H1 (cell line): ENCODE data around the gene GLB1L3. TPM values are rescaled to one million over a fixed set of nuclear protein-coding genes. Genes with fewer than 3 reads are reported as not detected.

Experiments used
- CTCF ChIA-PET: fragments of 300-600 bp; sonication (Branson Sonifier 250); formaldehyde crosslinking; loops from one replicate; lab custom pipeline; 2021; ENCODE audit not compliant: partially characterized antibody; lab: Charles Lee
- POLR2A ChIA-PET: fragments of 300-600 bp; sonication (Branson Sonifier 250); formaldehyde crosslinking; loops from one replicate; lab custom pipeline; 2021; ENCODE audit warnings: inconsistent platforms; ENCODE audit not compliant: partially characterized antibody; lab: Charles Lee
- DNase-seq, 2 experiments: peaks; one replicate each; pipeline versions ENCODE4 v3.0.0 to v3.0.0-alpha.2; 2010 to 2022; ENCODE audit warnings: low spot score in 2 of 2, low read depth in 1 of 2, mixed read lengths in 1 of 2
- FAIRE-seq: peaks from 2 replicates; lab custom pipeline; 2011; peaks lifted over from hg19 to GRCh38; lab: Jason Lieb, UNC
- H2AFZ ChIP-seq: 2 replicates; pipeline ENCODE4 v1.8.1; 2012; ENCODE audit warnings: low read length, inconsistent platforms
- H2AK5ac ChIP-seq: 2 replicates; pipeline ENCODE4 v1.6.1; 2013; ENCODE audit warnings: low read depth, low read length
- H2BK120ac ChIP-seq: replicated peaks from 2 replicates; pipeline ENCODE3; 2013; ENCODE audit warnings: low read depth, low read length, inconsistent platforms
- H2BK12ac ChIP-seq: 2 replicates; pipeline ENCODE4 v1.6.1; 2013; ENCODE audit warnings: low read depth, low read length
- H2BK15ac ChIP-seq: 2 replicates; pipeline ENCODE4 v1.6.1; 2013; ENCODE audit warnings: low read length
- H2BK20ac ChIP-seq: 2 replicates; pipeline ENCODE4 v1.6.1; 2013; ENCODE audit warnings: low read length
- H2BK5ac ChIP-seq: 2 replicates; pipeline ENCODE4 v1.6.1; 2013; ENCODE audit warnings: low read depth, low read length
- H3K14ac ChIP-seq: 2 replicates; pipeline ENCODE4 v1.6.1; 2013; ENCODE audit warnings: inconsistent platforms; ENCODE audit not compliant: insufficient read length
- H3K18ac ChIP-seq: 2 replicates; pipeline ENCODE4 v1.6.1; 2013; ENCODE audit warnings: low read length; ENCODE audit errors: extremely low read depth
- H3K23ac ChIP-seq: 2 replicates; pipeline ENCODE4 v1.6.1; 2013; ENCODE audit warnings: inconsistent platforms; ENCODE audit not compliant: insufficient read length
- H3K23me2 ChIP-seq: 2 replicates; pipeline ENCODE4 v1.6.1; 2013; ENCODE audit warnings: low read depth, low read length
- H3K27ac ChIP-seq: 2 replicates; pipeline ENCODE4 v1.6.1; 2011; ENCODE audit warnings: low read depth, low read length, inconsistent platforms
- H3K27me3 ChIP-seq, 4 experiments: replicated peaks in 1 of 4; 1 replicate in 1 of 4; 2 replicates in 3 of 4; pipeline versions ENCODE4 v1.6.1 to v1.8.1; 2011 to 2013; ENCODE audit warnings: low read length in 3 of 4, mild to moderate bottlenecking in 3 of 4, inconsistent platforms in 2 of 4, mixed read lengths in 2 of 4, moderate library complexity in 1 of 4; ENCODE audit not compliant: control insufficient read depth in 3 of 4, insufficient read depth in 3 of 4; ENCODE audit errors: extremely low read depth in 1 of 4
- H3K36me3 ChIP-seq, 4 experiments: 2 replicates each; pipeline versions ENCODE4 v1.6.1 to v1.8.1; 2011 to 2013; ENCODE audit warnings: mild to moderate bottlenecking in 4 of 4, low read length in 3 of 4, moderate library complexity in 2 of 4, control low read depth in 1 of 4, inconsistent platforms in 1 of 4; ENCODE audit not compliant: insufficient read depth in 4 of 4, control insufficient read depth in 2 of 4
- H3K4ac ChIP-seq: replicated peaks from 2 replicates; pipeline ENCODE3; 2013; ENCODE audit warnings: low read length, low read depth, mixed read lengths, inconsistent platforms; ENCODE audit not compliant: insufficient read length
- H3K4me1 ChIP-seq, 4 experiments: replicated peaks in 1 of 4; 1 replicate in 1 of 4; 2 replicates in 3 of 4; pipeline versions ENCODE4 v1.6.1 to v1.8.1; 2011 to 2013; ENCODE audit warnings: low read length in 3 of 4, inconsistent platforms in 2 of 4, mixed read lengths in 1 of 4; ENCODE audit not compliant: insufficient read depth in 4 of 4, control insufficient read depth in 3 of 4
- H3K4me2 ChIP-seq, 2 experiments: 2 replicates each; pipeline versions ENCODE4 v1.6.1 to v1.8.1; 2011 to 2013; ENCODE audit warnings: low read depth in 2 of 2, low read length in 2 of 2, control low read depth in 1 of 2, inconsistent platforms in 1 of 2, mild to moderate bottlenecking in 1 of 2; ENCODE audit not compliant: insufficient read depth in 1 of 2
- H3K4me3 ChIP-seq, 4 experiments: fragments of 200-600, 300-600 bp in 1 of 4; sonication (generic), shearing (Covaris generic), sonication (Bioruptor Twin) in 1 of 4; 2 replicates each; pipeline versions ENCODE4 v1.5.1 to v1.8.1; 2011 to 2016; ENCODE audit warnings: low read length in 4 of 4, low read depth in 3 of 4, control low read depth in 2 of 4, inconsistent platforms in 2 of 4, mild to moderate bottlenecking in 2 of 4, mixed read lengths in 1 of 4, moderate library complexity in 1 of 4; ENCODE audit not compliant: insufficient read depth in 2 of 4; ENCODE audit errors: extremely low read depth in 1 of 4
- H3K56ac ChIP-seq: replicated peaks from 2 replicates; pipeline ENCODE3; 2013; ENCODE audit warnings: low read depth, mild to moderate bottlenecking, mixed read lengths, low read length, inconsistent platforms; ENCODE audit not compliant: insufficient read length
- H3K79me1 ChIP-seq: 2 replicates; pipeline ENCODE4 v1.6.1; 2013; ENCODE audit warnings: low read depth, low read length, control low read depth
- H3K79me2 ChIP-seq, 2 experiments: 2 replicates each; pipeline versions ENCODE4 v1.6.1 to v1.8.1; 2012 to 2013; ENCODE audit warnings: low read length in 2 of 2, mild to moderate bottlenecking in 2 of 2, inconsistent platforms in 1 of 2; ENCODE audit not compliant: insufficient read depth in 2 of 2, control insufficient read depth in 1 of 2
- H3K9ac ChIP-seq, 4 experiments: replicated peaks in 1 of 4; 1 replicate in 1 of 4; 2 replicates in 3 of 4; pipeline versions ENCODE4 v1.6.1 to v1.8.1; 2011 to 2013; ENCODE audit warnings: low read depth in 3 of 4, low read length in 3 of 4, control low read depth in 2 of 4, mild to moderate bottlenecking in 2 of 4, moderate library complexity in 2 of 4, inconsistent platforms in 1 of 4; ENCODE audit errors: extremely low read depth in 1 of 4
- H3K9me3 ChIP-seq, 2 experiments: 2 replicates each; pipeline versions ENCODE4 v1.6.1 to v1.8.1; 2012 to 2013; ENCODE audit warnings: mild to moderate bottlenecking in 2 of 2, moderate library complexity in 2 of 2, control low read depth in 1 of 2, inconsistent platforms in 1 of 2, low read depth in 1 of 2, low read length in 1 of 2, mixed read lengths in 1 of 2; ENCODE audit not compliant: insufficient read depth in 2 of 2
- H4K20me1 ChIP-seq, 2 experiments: replicated peaks in 1 of 2; 2 replicates each; pipeline versions ENCODE3 to v1.8.1; 2011 to 2013; ENCODE audit warnings: inconsistent platforms in 2 of 2, low read length in 2 of 2, mild to moderate bottlenecking in 1 of 2; ENCODE audit not compliant: insufficient read depth in 2 of 2, control insufficient read depth in 1 of 2
- H4K5ac ChIP-seq: 2 replicates; pipeline ENCODE4 v1.6.1; 2013; ENCODE audit warnings: low read length, low read depth, mixed read lengths, inconsistent platforms; ENCODE audit not compliant: insufficient read length
- H4K8ac ChIP-seq: 2 replicates; pipeline ENCODE4 v1.8.0; 2013; ENCODE audit warnings: mild to moderate bottlenecking, moderate library complexity, low read length, inconsistent platforms; ENCODE audit not compliant: insufficient read depth; ENCODE audit errors: extremely low read depth
- H4K91ac ChIP-seq: replicated peaks from 2 replicates; pipeline ENCODE3; 2013; ENCODE audit warnings: low read length, mixed read lengths, inconsistent platforms; ENCODE audit not compliant: insufficient read length
- ATF2 ChIP-seq: IDR thresholded peaks from 2 replicates; pipeline ENCODE4 v1.6.1; 2012; ENCODE audit warnings: low read length, inconsistent platforms
- CHD2 ChIP-seq: IDR thresholded peaks from 2 replicates; pipeline ENCODE4 v1.6.1; 2012; ENCODE audit warnings: low read length, improper control_type of control experiment
- EZH2 ChIP-seq: fragments of 200-600 bp; sonication (generic); IDR thresholded peaks from 2 replicates; pipeline ENCODE4 v1.7.1; 2012; ENCODE audit warnings: low read depth, mild to moderate bottlenecking, moderate library complexity, low read length, inconsistent platforms; ENCODE audit not compliant: severe bottlenecking
- FOSL1 ChIP-seq: IDR thresholded peaks from 2 replicates; pipeline ENCODE4 v1.6.1; 2011; ENCODE audit warnings: mild to moderate bottlenecking, low read depth, low read length, moderate library complexity; ENCODE audit not compliant: insufficient read depth
- MAFK ChIP-seq: IDR thresholded peaks from 2 replicates; pipeline ENCODE4 v1.6.1; 2012; ENCODE audit warnings: low read depth, mild to moderate bottlenecking, improper control_type of control experiment, low read length
- POLR2AphosphoS5 ChIP-seq: IDR thresholded peaks from 2 replicates; pipeline ENCODE4 v1.6.1; 2011; ENCODE audit warnings: low read depth, low read length
- POU5F1 ChIP-seq: IDR thresholded peaks from 2 replicates; pipeline ENCODE4 v1.6.1; 2011; ENCODE audit warnings: low read depth, mild to moderate bottlenecking, low read length, moderate library complexity
- SP1 ChIP-seq: IDR thresholded peaks from 2 replicates; pipeline ENCODE4 v1.6.1; 2011; ENCODE audit warnings: low read depth, low read length
- SP4 ChIP-seq: IDR thresholded peaks from 2 replicates; pipeline ENCODE4 v1.6.1; 2012; ENCODE audit warnings: low read length, inconsistent platforms
- SUZ12 ChIP-seq: fragments of 200-600 bp; sonication (generic); IDR thresholded peaks from 2 replicates; pipeline ENCODE4 v1.6.1; 2012; ENCODE audit warnings: mild to moderate bottlenecking, inconsistent platforms, low read length, moderate library complexity, mixed read lengths
- TAF1 ChIP-seq: IDR thresholded peaks from 2 replicates; pipeline ENCODE4 v1.6.1; 2011; ENCODE audit warnings: mild to moderate bottlenecking, low read depth, low read length
- TBP ChIP-seq: IDR thresholded peaks from 2 replicates; pipeline ENCODE4 v1.6.1; 2011; ENCODE audit warnings: low read depth, low read length, improper control_type of control experiment
- TEAD4 ChIP-seq: IDR thresholded peaks from 2 replicates; pipeline ENCODE4 v1.6.1; 2012; ENCODE audit warnings: low read depth, low read length, inconsistent platforms, mixed read lengths
- YY1 ChIP-seq: IDR thresholded peaks from 2 replicates; pipeline ENCODE4 v1.6.1; 2011; ENCODE audit warnings: low read depth, mild to moderate bottlenecking, low read length
- WGBS, 2 experiments: shearing (Covaris generic) in 1 of 2; methylation state at CpG; one replicate each; pipeline versions ENCODE4 v1.1.6 to v1.1.7; 2013 to 2015; ENCODE audit warnings: low lambda C conversion rate in 2 of 2, mixed read lengths in 2 of 2, inconsistent platforms in 1 of 2, low coverage in 1 of 2, missing lambda C conversion rate in 1 of 2; ENCODE audit not compliant: insufficient replicate concordance in 2 of 2, insufficient coverage in 1 of 2, insufficient read length in 1 of 2; ENCODE audit errors: extremely low coverage in 1 of 2, missing lambda C conversion rate in 1 of 2; 5-methylcytosine and 5-hydroxymethylcytosine counted together
- polyA plus RNA-seq, 7 experiments: library from polyadenylated mRNA; depleted of rRNA in 3 of 7; stranded (reverse) in 5 of 7; unstranded in 2 of 7; fragments of >200 nt in 5 of 7; fragments of 200-250 nt in 2 of 7; gene quantifications; 1 replicate in 5 of 7; 2 replicates in 1 of 7; 4 replicates in 1 of 7; pipeline versions ENCODE4 v1.2.1 to v1.2.3, GENCODE V29; 2011 to 2013; ENCODE audit warnings: missing spikeins in 2 of 7, mixed read lengths in 2 of 7
- total RNA-seq: library from RNA; stranded (reverse); fragmentation: NEBNext Ultra II Directional; extraction: Animal tissue kit (Norgen Biotek cat#: 25700); gene quantifications from 2 replicates; pipeline ENCODE4 v1.2.1, GENCODE V29; 2021

GLB1L3 gene
- total and polyA plus RNA-seq, 2 of the 8 experiments (the other 6 are each of a cell fraction or from before 2014, with no cell fraction given): 14.9 to 33.2 TPM

DNA sequence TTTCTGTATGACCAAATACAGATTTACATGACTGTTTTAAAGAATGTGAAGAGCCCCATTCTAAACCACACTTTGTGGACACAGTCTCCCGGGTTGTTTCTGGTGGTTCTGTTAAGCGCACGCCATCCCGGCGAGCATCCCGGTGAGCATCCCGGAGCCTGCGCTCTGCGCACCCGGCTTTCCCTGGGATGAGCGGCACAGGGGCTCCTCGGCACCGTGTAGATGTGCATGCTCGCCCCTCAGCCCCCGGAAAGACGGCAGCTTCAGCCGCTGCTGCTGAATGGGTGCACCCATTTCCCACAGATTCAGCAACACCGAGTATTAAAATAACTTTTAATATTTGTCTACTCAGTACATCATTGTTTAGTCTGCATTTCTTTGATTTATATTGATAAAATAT, 91.6 kb downstream of the GLB1L3 start:
- no peak overlapping the region for H2AFZ ChIP-seq
- no peak overlapping the region for H2BK20ac ChIP-seq
- H2BK15ac ChIP-seq: no peak overlapping the region; the same call in 1 of the 2 replicates
- peaks cover 0 to 3% (median 1%) of the 10 kb centered on the region in 4 experiments; a peak in 3 of 7 replicates for H3K27me3 ChIP-seq
- no peak for DNase-seq
- H3K18ac ChIP-seq: no peak overlapping the region
- no peaks in the 10 kb centered on the region for H3K9me3 ChIP-seq
- no peaks in the 10 kb centered on the region for H3K36me3 ChIP-seq
- H3K56ac ChIP-seq: no peak overlapping the region
- no peak overlapping the region for H2BK5ac ChIP-seq
- no peaks in the 10 kb centered on the region for H3K79me1 ChIP-seq
- CTCF ChIA-PET: interaction anchor here (0.9 to 2.1 kb wide), 3 partner anchors 23 to 106 kb away, joined by 3 to 7 read pairs (median 4); no protein-coding TSS in a partner anchor
- H4K91ac ChIP-seq: no peak overlapping the region
- H3K23me2 ChIP-seq: no peaks in the 10 kb centered on the region
- H4K20me1 ChIP-seq: peaks cover 0 to 3% of the 10 kb centered on the region in 2 experiments
- H3K23ac ChIP-seq: no peak overlapping the region
- no peak for FAIRE-seq
- POLR2A ChIA-PET: no interaction called here
- H3K4me2 ChIP-seq: no peak overlapping the region
- no peak overlapping the region for H2BK12ac ChIP-seq
- 89% methylated on average over 18 of the region's 18 CpGs; no CpG with 5 or more reads in 1 of the 2 experiments for WGBS, 2 experiments
- H3K4me1 ChIP-seq: peaks cover 0 to under 1% (median 0%) of the 10 kb centered on the region in 4 experiments; a peak in 1 of 7 replicates
- no peak overlapping the region; the same call in 1 of the 2 replicates for H4K8ac ChIP-seq
- no peak overlapping the region for H3K4me3 ChIP-seq
- no peak overlapping the region for H2BK120ac ChIP-seq
- no peaks in the 10 kb centered on the region for H3K79me2 ChIP-seq
- no peak overlapping the region for H3K4ac ChIP-seq
- H3K14ac ChIP-seq: no peak overlapping the region
- no peak overlapping the region for H3K27ac ChIP-seq
- no peak overlapping the region for H3K9ac ChIP-seq
- no peak overlapping the region for H4K5ac ChIP-seq
- no peak overlapping the region for H2AK5ac ChIP-seq
- TF ChIP-seq FOSL1 (no peak), TAF1 (no peak), SUZ12 (no peak), MAFK (no peak), EZH2 (no peak), TEAD4 (no peak), YY1 (no peak), ATF2 (no peak), SP1 (no peak), POU5F1 (no peak), POLR2AphosphoS5 (no peak), SP4 (no peak), TBP (no peak), CHD2 (no peak)
